Ovary (tissue), 9 donors: ENCODE data around the gene NAALADL2. TPM values are rescaled to one million over a fixed set of nuclear protein-coding genes. Genes with fewer than 3 reads are reported as not detected.

Source experiments
- DNase-seq, 5 donors: peaks; one replicate each; pipeline ENCODE4 v3.0.0-alpha.2; 2019 to 2020
- H3K27ac ChIP-seq, 2 donors: fragments of 200-600 bp; one replicate each; pipeline versions ENCODE4 v1.5.1 to v1.8.0; 2019 to 2022
- H3K27me3 ChIP-seq: fragments of 200-600 bp; one replicate; pipeline ENCODE4 v1.8.0; 2022
- H3K36me3 ChIP-seq: fragments of 200-600 bp; sonication (generic); one replicate; pipeline ENCODE4 v1.5.1; 2019
- H3K4me1 ChIP-seq: one replicate; pipeline ENCODE4 v1.8.1; 2013; ENCODE audit warnings: mild to moderate bottlenecking, moderate library complexity; ENCODE audit not compliant: insufficient read depth
- H3K4me3 ChIP-seq: fragments of 200-600 bp; sonication (generic); one replicate; pipeline ENCODE4 v1.5.1; 2017
- H3K9me3 ChIP-seq, 2 donors: fragments of 200-600 bp in 1 of 2; sonication (generic) in 1 of 2; one replicate each; pipeline versions ENCODE4 v1.5.1 to v1.8.1; 2013 to 2019; ENCODE audit warnings: mild to moderate bottlenecking in 1 of 2, moderate library complexity in 1 of 2
- EP300 ChIP-seq: sonication (generic); formaldehyde crosslinking; IDR thresholded peaks from one replicate; pipeline ENCODE4 v1.6.1; 2017; ENCODE audit warnings: antibody characterized with exemption
- POLR2A ChIP-seq: fragments of 450-650 bp; IDR thresholded peaks from one replicate; pipeline ENCODE4 v1.6.1; 2017; ENCODE audit warnings: antibody characterized with exemption, mild to moderate bottlenecking, moderate library complexity
- WGBS, 3 donors: extraction: QIAGEN DNeasy Blood & Tissue Kit in 1 of 3; methylation state at CpG; one replicate each; pipeline versions ENCODE4 v1.1.5 to v1.1.7; 2013 to 2017; 5-methylcytosine and 5-hydroxymethylcytosine counted together
- intact Hi-C, 4 donors: fragments of 100-400 bp; cut with DNase I; formaldehyde crosslinking; loops; one replicate each; pipeline versions ENCODE4 v1.11.0 to v1.15.1; 2022 to 2023
- polyA plus RNA-seq, 2 donors: library from polyadenylated mRNA; stranded (reverse); fragments of 200-250 nt in 1 of 2; fragments of 350-450 nt in 1 of 2; fragmentation: Illumina TruSeq in 1 of 2; extraction: RNeasy Lipid Tissue Mini Kit (QIAGEN cat#74804) in 1 of 2; gene quantifications; one replicate each; pipeline ENCODE4 v1.2.3, GENCODE V29; 2013 to 2014
- total RNA-seq, 7 donors: library from RNA; depleted of rRNA in 2 of 7; stranded (reverse); fragments of >200 nt in 2 of 7; fragmentation: NEBNext Ultra II Directional in 3 of 7; extraction: Animal tissue kit (Norgen Biotek cat#: 25700) in 3 of 7; gene quantifications; one replicate each; pipeline versions ENCODE4 v1.1.0 to v1.2.4, GENCODE V29; 2016 to 2023
- TF ChIP-seq, protein P1 (sequence below), 3 donors: fragments of 450-650 bp in 2 of 3; fragments of 200-600 bp in 1 of 3; IDR thresholded peaks; one replicate each; pipeline versions ENCODE4 v1.5.1 to v1.8.0; 2016 to 2022; ENCODE audit warnings: antibody characterized with exemption in 3 of 3, mild to moderate bottlenecking in 1 of 3
- donor health status: DM: no; HTN: no; CAD: no; lungs with moderate emphysema.
- donor health status: DM: no; HTN: no; CAD: no.
- donor health status: Bipolar disorder and iron deficiency.
- donor health status: DM: yes; HTN: yes; CAD: no.
- donor health status: DM: no; HTN: no; CAD: no.
- donor health status: DM: yes; HTN: yes; CAD: no.

NAALADL2 gene
- total and polyA plus RNA-seq, 9 donors: 2.3 to 29.3 (median 15.2) TPM

DNA sequence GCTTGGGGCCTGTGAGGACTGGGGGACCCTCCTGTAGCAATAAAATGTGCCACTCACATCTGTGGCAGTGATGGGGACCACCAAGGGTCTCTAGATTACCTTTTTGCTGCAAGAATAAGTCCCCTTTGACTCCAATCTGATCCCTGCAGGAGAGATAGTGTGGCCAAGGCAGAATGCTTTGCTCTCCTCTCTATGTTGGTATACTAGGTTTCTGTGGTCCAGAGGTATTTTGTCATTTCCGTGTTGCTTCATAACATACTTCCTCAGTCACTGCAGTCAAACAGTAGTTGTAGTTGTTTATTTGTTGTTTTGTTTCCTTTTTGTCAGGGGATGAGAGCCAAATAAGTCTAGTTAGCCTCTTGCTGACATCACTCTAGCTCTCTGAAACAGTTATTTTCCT lies 13.1 kb upstream of the NAALADL2 start:
- 86 to 94% (median 92%) methylated on average over 1 of the region's 1 CpG for WGBS, 3 donors
- Histone ChIP-seq H3K27ac (no peak overlapping the region), H3K27me3 (no peaks in the 10 kb centered on the region), H3K36me3 (no peaks in the 10 kb centered on the region), H3K4me3 (no peak overlapping the region), H3K4me1 (no peaks in the 10 kb centered on the region), H3K9me3 (no peaks in the 10 kb centered on the region)
- intact Hi-C loops: no loop called here
- TF ChIP-seq, protein P1, sequence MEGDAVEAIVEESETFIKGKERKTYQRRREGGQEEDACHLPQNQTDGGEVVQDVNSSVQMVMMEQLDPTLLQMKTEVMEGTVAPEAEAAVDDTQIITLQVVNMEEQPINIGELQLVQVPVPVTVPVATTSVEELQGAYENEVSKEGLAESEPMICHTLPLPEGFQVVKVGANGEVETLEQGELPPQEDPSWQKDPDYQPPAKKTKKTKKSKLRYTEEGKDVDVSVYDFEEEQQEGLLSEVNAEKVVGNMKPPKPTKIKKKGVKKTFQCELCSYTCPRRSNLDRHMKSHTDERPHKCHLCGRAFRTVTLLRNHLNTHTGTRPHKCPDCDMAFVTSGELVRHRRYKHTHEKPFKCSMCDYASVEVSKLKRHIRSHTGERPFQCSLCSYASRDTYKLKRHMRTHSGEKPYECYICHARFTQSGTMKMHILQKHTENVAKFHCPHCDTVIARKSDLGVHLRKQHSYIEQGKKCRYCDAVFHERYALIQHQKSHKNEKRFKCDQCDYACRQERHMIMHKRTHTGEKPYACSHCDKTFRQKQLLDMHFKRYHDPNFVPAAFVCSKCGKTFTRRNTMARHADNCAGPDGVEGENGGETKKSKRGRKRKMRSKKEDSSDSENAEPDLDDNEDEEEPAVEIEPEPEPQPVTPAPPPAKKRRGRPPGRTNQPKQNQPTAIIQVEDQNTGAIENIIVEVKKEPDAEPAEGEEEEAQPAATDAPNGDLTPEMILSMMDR (IDR thresholded peaks at IDR 0.05): no peak
- no peak for TF ChIP-seq EP300
- no peak for TF ChIP-seq POLR2A
- DNase-seq: no peak

DNA sequence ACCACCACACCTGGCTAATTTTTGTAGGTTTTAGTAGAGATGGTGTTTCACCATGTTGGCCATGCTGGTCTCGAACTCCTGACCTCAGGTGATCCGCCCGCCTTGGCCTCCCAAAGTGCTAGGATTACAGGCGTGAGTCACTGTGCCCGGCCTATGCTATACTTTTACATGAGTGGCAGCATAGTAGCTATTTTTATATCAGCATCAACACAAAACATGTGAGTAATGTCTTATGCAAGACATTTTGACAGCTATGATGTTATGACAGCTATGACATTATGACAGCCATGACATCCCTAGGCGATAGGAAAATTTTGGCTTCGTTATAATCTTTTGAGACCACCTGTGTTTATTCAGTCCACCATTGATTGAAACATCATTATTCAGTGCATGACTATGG lies 4.1 kb upstream of the NAALADL2 start:
- H3K36me3 ChIP-seq: no peaks in the 10 kb centered on the region
- no peak for DNase-seq
- H3K9me3 ChIP-seq: no peaks in the 10 kb centered on the region
- H3K4me1 ChIP-seq: no peaks in the 10 kb centered on the region
- no peak overlapping the region for H3K4me3 ChIP-seq
- intact Hi-C loops: no loop called here
- H3K27me3 ChIP-seq: no peaks in the 10 kb centered on the region
- TF ChIP-seq POLR2A (no peak), EP300 (no peak)
- TF ChIP-seq, protein P1 (IDR thresholded peaks at IDR 0.05): no peak
- no peak overlapping the region for H3K27ac ChIP-seq
- 92 to 97% (median 95%) methylated on average over 7 of the region's 7 CpGs for WGBS, 3 donors

DNA sequence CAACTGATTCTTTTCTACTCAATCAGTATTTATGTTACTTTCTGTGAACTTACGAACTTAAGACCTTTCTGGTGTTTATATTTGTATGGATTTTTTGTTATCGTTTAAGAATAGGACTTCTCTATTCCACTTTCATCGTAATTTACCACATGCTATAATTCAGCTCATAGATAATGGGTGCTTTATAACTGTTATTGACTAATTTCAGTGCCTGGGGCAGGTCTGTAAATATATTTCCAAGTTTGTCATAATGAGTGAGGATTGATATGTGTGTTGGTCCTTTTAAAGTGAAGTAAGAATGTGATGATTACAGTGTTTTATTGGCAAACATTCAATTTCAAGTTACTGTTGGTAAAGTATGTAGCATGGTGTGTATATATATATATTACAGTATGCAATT lies 1.8 kb upstream of the NAALADL2 start:
- H3K36me3 ChIP-seq: no peaks in the 10 kb centered on the region
- intact Hi-C loops: no loop called here
- H3K27me3 ChIP-seq: no peaks in the 10 kb centered on the region
- no peaks in the 10 kb centered on the region for H3K9me3 ChIP-seq
- H3K4me3 ChIP-seq: no peak overlapping the region
- TF ChIP-seq EP300: no peak
- TF ChIP-seq, protein P1 (IDR thresholded peaks at IDR 0.05): no peak
- no peak for TF ChIP-seq POLR2A
- WGBS, 3 donors: 26 to 66% (median 49%) methylated on average over 3 of the region's 3 CpGs
- no peaks in the 10 kb centered on the region for H3K4me1 ChIP-seq
- no peak overlapping the region for H3K27ac ChIP-seq
- DNase-seq: no peak

DNA sequence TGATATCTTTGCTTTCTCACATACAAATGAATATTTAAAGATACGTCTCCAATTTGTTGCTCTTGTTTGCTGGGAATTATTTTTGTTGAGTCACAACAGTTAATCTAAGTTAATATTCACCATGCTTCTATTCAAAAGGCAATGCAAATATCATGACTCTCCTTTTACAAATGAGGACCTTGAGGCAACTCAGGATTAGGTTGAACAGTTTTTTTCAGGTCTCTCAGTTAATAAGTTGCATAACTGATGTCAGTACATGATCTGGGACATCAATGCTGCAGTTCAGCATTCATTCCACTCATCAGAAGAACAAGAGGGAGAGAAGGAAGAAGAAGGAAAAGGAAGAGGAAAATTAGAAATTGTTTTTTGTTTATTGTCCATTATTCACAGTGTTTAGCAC lies 781 bp upstream of the NAALADL2 start:
- Histone ChIP-seq H3K9me3 (no peaks in the 10 kb centered on the region), H3K36me3 (no peaks in the 10 kb centered on the region), H3K4me1 (no peaks in the 10 kb centered on the region), H3K27me3 (no peaks in the 10 kb centered on the region), H3K27ac (no peak overlapping the region), H3K4me3 (no peak overlapping the region)
- 89 to 94% (median 89%) methylated on average over 1 of the region's 1 CpG for WGBS, 3 donors
- TF ChIP-seq POLR2A (no peak), EP300 (no peak)
- TF ChIP-seq, protein P1 (IDR thresholded peaks at IDR 0.05): no peak
- intact Hi-C loops: no loop called here
- DNase-seq: no peak

DNA sequence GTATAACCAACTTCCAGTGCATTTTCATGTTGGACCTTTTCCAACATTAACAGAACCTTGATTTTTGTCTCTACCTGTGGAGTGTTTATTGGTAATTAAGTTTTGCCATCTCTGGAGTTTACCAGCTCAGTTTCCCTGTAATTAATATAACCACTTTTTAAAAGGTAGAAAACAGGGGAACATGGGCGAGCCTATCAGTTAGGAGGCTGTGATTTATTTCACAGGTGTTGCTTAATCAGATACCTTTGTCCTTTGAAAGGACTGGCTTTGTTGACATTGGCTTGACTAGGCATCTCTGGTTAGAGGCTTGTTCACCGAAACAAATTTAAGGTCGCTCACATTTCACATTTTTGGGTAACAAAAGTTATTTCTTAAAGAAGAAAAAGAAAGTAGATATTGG lies 622 bp downstream of the NAALADL2 start:
- H3K27me3 ChIP-seq: no peaks in the 10 kb centered on the region
- H3K4me1 ChIP-seq: no peaks in the 10 kb centered on the region
- H3K4me3 ChIP-seq: no peak overlapping the region
- no peak overlapping the region for H3K27ac ChIP-seq
- no peaks in the 10 kb centered on the region for H3K36me3 ChIP-seq
- intact Hi-C loops: no loop called here
- no peak for DNase-seq
- TF ChIP-seq POLR2A: no peak
- TF ChIP-seq, protein P1 (IDR thresholded peaks at IDR 0.05): no peak
- TF ChIP-seq EP300: no peak
- WGBS, 3 donors: 94 to 99% (median 97%) methylated on average over 3 of the region's 3 CpGs
- no peaks in the 10 kb centered on the region for H3K9me3 ChIP-seq
